ENCODE results near the gene PRKN. TPM values are rescaled to one million over a fixed set of nuclear protein-coding genes. Genes with fewer than 3 reads are reported as not detected.
A peak's percentile ranks its signal among the peaks of the same experiment; 100 is the strongest.
"Not testable (repeated sequence)": the region's sequence is repeated elsewhere in the genome, so short reads cannot be mapped to it uniquely, and the experiment has no call there.

The PRKN gene
- polyA plus RNA-seq, 1 donor from 2014 or later: 1.2 TPM

- Histone ChIP-seq H3K9me2 (ENCODE audit: insufficient read depth, low read length) (no peaks in the 10 kb centered on the region), H3K4me3 (ENCODE audit: low read length) (no peak overlapping the region), H3K9me3 (ENCODE audit: low read length) (no peaks in the 10 kb centered on the region), H3K36me3 (ENCODE audit: insufficient read depth, low read length) (no peaks in the 10 kb centered on the region), H3K27me3 (ENCODE audit: insufficient read depth, low read depth, low read length) (no peaks in the 10 kb centered on the region), H4K20me1 (ENCODE audit: insufficient read depth) (no peaks in the 10 kb centered on the region), H2AFZ (ENCODE audit: low read depth, low read length) (no peak overlapping the region), H3F3A (ENCODE audit: insufficient read depth, low read length, poor library complexity, severe bottlenecking) (no peaks in the 10 kb centered on the region), H3K79me2 (replicated peaks; ENCODE audit: insufficient read depth, low read length) (no peaks in the 10 kb centered on the region), H3K9ac (ENCODE audit: low read length) (peak overlapping the region; percentile 2), H3K27ac (ENCODE audit: low read length) (peak overlapping the region; percentile 67), H3K4me2 (ENCODE audit: low read length) (no peak overlapping the region)
- TF ChIP-seq EP300 (conservative IDR thresholded peaks at IDR 0.05; ENCODE audit: poor library complexity, severe bottlenecking) (peak; percentile 56), REST (IDR thresholded peaks at IDR 0.05; ENCODE audit: borderline replicate concordance) (peak; percentile 62), SMC3 (conservative IDR thresholded peaks at IDR 0.05; ENCODE audit: poor library complexity) (no peak), RAD21 (conservative IDR thresholded peaks at IDR 0.05) (peak; percentile 20), POLR2AphosphoS5 (IDR thresholded peaks at IDR 0.05) (peak; percentile 58), MXI1 (conservative IDR thresholded peaks at IDR 0.05; ENCODE audit: poor library complexity, severe bottlenecking) (no peak), CTCF (IDR thresholded peaks at IDR 0.05; ENCODE audit: poor library complexity, severe bottlenecking) (no peak)
Measured at GRCh38 chr6:162532283-162533008, 195.1 kb downstream of the PRKN start.

DNA sequence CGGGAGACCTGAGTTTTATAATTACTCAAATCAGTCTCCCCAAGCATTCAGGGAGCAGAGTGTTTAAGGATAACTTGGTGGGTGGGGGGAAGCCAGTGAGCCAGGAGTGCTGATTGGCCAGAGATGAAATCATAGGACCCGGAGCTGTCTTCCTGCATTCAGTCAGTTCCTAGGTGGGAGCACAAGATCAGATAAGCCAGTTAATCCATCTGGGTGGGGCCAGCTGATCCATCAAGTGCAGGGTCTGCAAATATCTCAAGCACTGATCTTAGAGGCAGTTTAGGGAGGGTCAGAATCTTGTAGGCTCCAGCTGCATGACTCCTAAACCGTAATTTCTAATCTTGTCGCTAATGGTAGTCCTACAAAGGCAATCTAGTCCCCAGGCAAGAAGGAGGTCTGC, 196.2 kb downstream of the PRKN start:
- H3K79me2 ChIP-seq (replicated peaks; ENCODE audit: insufficient read depth, low read length); H3K9ac ChIP-seq (ENCODE audit: low read length); H2AFZ ChIP-seq (ENCODE audit: low read depth, low read length); H3K4me2 ChIP-seq (ENCODE audit: low read length); H3K9me2 ChIP-seq (ENCODE audit: insufficient read depth, low read length); H3K9me3 ChIP-seq (ENCODE audit: low read length); H4K20me1 ChIP-seq (ENCODE audit: insufficient read depth); H3K36me3 ChIP-seq (ENCODE audit: insufficient read depth, low read length); H3K4me3 ChIP-seq (ENCODE audit: low read length); H3K27me3 ChIP-seq (ENCODE audit: insufficient read depth, low read depth, low read length); H3F3A ChIP-seq (ENCODE audit: insufficient read depth, low read length, poor library complexity, severe bottlenecking): not testable (repeated sequence)
- peak overlapping the region; percentile 67 for H3K27ac ChIP-seq (ENCODE audit: low read length)

DNA sequence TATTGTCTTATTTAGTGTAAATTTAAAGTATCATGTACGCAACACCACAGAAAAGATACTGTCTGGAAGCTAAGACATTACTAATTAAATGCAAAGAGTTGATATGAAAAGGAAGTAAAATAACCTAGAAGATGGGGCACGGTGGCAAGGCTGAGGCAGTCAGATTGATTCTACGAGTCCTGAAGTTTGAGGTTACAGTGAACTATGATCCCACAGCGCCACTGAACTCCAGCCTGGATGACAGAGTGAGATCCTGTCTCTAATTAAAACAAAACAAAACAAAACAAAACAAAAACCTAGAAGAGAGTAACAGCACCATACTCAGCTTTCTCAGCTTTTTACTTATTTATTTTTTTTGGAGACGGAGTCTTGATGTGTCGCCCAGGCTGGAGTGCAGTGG, 199.0 kb downstream of the PRKN start:
- Histone ChIP-seq H3K9me2 (ENCODE audit: insufficient read depth, low read length) (no peaks in the 10 kb centered on the region), H3K27ac (ENCODE audit: low read length) (no peak overlapping the region), H3K9ac (ENCODE audit: low read length) (no peak overlapping the region), H2AFZ (ENCODE audit: low read depth, low read length) (no peak overlapping the region), H3K4me2 (ENCODE audit: low read length) (no peak overlapping the region), H3K36me3 (ENCODE audit: insufficient read depth, low read length) (no peaks in the 10 kb centered on the region), H3K27me3 (ENCODE audit: insufficient read depth, low read depth, low read length) (no peaks in the 10 kb centered on the region), H4K20me1 (ENCODE audit: insufficient read depth) (no peaks in the 10 kb centered on the region), H3K79me2 (replicated peaks; ENCODE audit: insufficient read depth, low read length) (no peaks in the 10 kb centered on the region), H3K4me3 (ENCODE audit: low read length) (no peak overlapping the region), H3F3A (ENCODE audit: insufficient read depth, low read length, poor library complexity, severe bottlenecking) (no peaks in the 10 kb centered on the region), H3K9me3 (ENCODE audit: low read length) (no peaks in the 10 kb centered on the region)
- no peak for TF ChIP-seq EP300 (conservative IDR thresholded peaks at IDR 0.05; ENCODE audit: poor library complexity, severe bottlenecking)

Data from neural cell (in vitro differentiated cells).